HEK293 (cell line): ENCODE results near the gene ATOH8.
"Not testable (repeated sequence)": the region's sequence is repeated elsewhere in the genome, so short reads cannot be mapped to it uniquely, and the experiment has no call there.

Experiments
- CTCF ChIA-PET: fragments of 350-600 bp; formaldehyde crosslinking; extraction: SDS; loops from one replicate; lab custom pipeline; 2021; ENCODE audit warnings: antibody characterized with exemption; lab: Yijun Ruan, JAX
- POLR2A ChIA-PET: fragments of 300-600 bp; formaldehyde crosslinking; extraction: SDS; loops from one replicate; lab custom pipeline; 2020; ENCODE audit warnings: antibody characterized with exemption, inconsistent platforms; lab: Yijun Ruan, JAX
- H3K27ac ChIP-seq: fragments of 200-500 bp; sonication (Bioruptor generic); 2 replicates; pipeline ENCODE4 v1.5.1; 2014; ENCODE audit warnings: low read depth, low read length, control low read depth, inconsistent platforms; ENCODE audit errors: extremely low read depth
- H3K36me3 ChIP-seq, 2 experiments: fragments of 200-500 bp in 1 of 2; sonication (Bioruptor generic) in 1 of 2; 1 replicate in 1 of 2; 2 replicates in 1 of 2; pipeline ENCODE4 v1.5.1; 2014 to 2017; ENCODE audit warnings: inconsistent platforms in 2 of 2, low read length in 2 of 2; ENCODE audit not compliant: control insufficient read depth in 2 of 2, insufficient read depth in 1 of 2
- H3K4me1 ChIP-seq: fragments of 200-500 bp; sonication (Bioruptor generic); 2 replicates; pipeline ENCODE4 v1.5.1; 2014; ENCODE audit warnings: mild to moderate bottlenecking, low read length, inconsistent platforms; ENCODE audit not compliant: control insufficient read depth, insufficient read depth
- H3K4me3 ChIP-seq: 2 replicates; pipeline ENCODE4 v1.5.1; 2011; ENCODE audit warnings: low read depth, mild to moderate bottlenecking, control low read depth, low read length, moderate library complexity
- H3K9me3 ChIP-seq: fragments of 200-500 bp; sonication (Bioruptor generic); 2 replicates; pipeline ENCODE4 v1.5.1; 2014; ENCODE audit warnings: low read depth, low read length, inconsistent platforms; ENCODE audit not compliant: control insufficient read depth, insufficient read depth
- EGR2 ChIP-seq: fragments of 450-650 bp; formaldehyde crosslinking; IDR thresholded peaks from 2 replicates; pipeline ENCODE4 v1.5.1; 2016; ENCODE audit warnings: low read depth, missing biosample characterization, missing genetic modification characterization
- FEZF1 ChIP-seq: fragments of 450-650 bp; formaldehyde crosslinking; IDR thresholded peaks from 2 replicates; pipeline ENCODE4 v1.5.1; 2016; ENCODE audit warnings: missing biosample characterization, missing genetic modification characterization
- KLF17 ChIP-seq: fragments of 450-650 bp; formaldehyde crosslinking; IDR thresholded peaks from 2 replicates; pipeline ENCODE4 v1.5.1; 2016; ENCODE audit warnings: missing biosample characterization, missing genetic modification characterization
- MYNN ChIP-seq: fragments of 450-650 bp; formaldehyde crosslinking; IDR thresholded peaks from 2 replicates; pipeline ENCODE4 v1.5.1; 2016; ENCODE audit warnings: missing biosample characterization, missing genetic modification characterization, borderline replicate concordance
- ZBTB17 ChIP-seq: fragments of 450-650 bp; formaldehyde crosslinking; IDR thresholded peaks from 2 replicates; pipeline ENCODE4 v1.5.1; 2016; ENCODE audit warnings: missing biosample characterization, missing genetic modification characterization
- ZBTB8A ChIP-seq: fragments of 450-650 bp; formaldehyde crosslinking; IDR thresholded peaks from 2 replicates; pipeline ENCODE4 v1.5.1; 2016; ENCODE audit warnings: missing biosample characterization, missing genetic modification characterization
- ZFHX2 ChIP-seq: fragments of 450-650 bp; formaldehyde crosslinking; conservative IDR thresholded peaks from 2 replicates; pipeline ENCODE4 v1.5.1; 2016; ENCODE audit warnings: missing biosample characterization, missing genetic modification characterization
- ZNF112 ChIP-seq: fragments of 450-650 bp; formaldehyde crosslinking; IDR thresholded peaks from 2 replicates; pipeline ENCODE4 v1.5.0; 2017; ENCODE audit warnings: missing biosample characterization, missing genetic modification characterization
- ZNF157 ChIP-seq: fragments of 450-650 bp; formaldehyde crosslinking; IDR thresholded peaks from 2 replicates; pipeline ENCODE4 v1.5.1; 2016; ENCODE audit warnings: missing biosample characterization, missing genetic modification characterization
- ZNF202 ChIP-seq: fragments of 450-650 bp; formaldehyde crosslinking; IDR thresholded peaks from 2 replicates; pipeline ENCODE4 v1.5.1; 2016; ENCODE audit warnings: missing biosample characterization, missing genetic modification characterization, borderline replicate concordance
- ZNF560 ChIP-seq: fragments of 450-650 bp; formaldehyde crosslinking; IDR thresholded peaks from 2 replicates; pipeline ENCODE4 v1.5.1; 2017; ENCODE audit warnings: missing biosample characterization, missing genetic modification characterization, borderline replicate concordance
- ZNF692 ChIP-seq: fragments of 450-650 bp; formaldehyde crosslinking; IDR thresholded peaks from 2 replicates; pipeline ENCODE4 v1.5.1; 2016; ENCODE audit warnings: missing biosample characterization, missing genetic modification characterization
- TF ChIP-seq, protein P1 (sequence below): fragments of 450-650 bp; formaldehyde crosslinking; IDR thresholded peaks from 2 replicates; pipeline ENCODE4 v1.5.1; 2016; ENCODE audit warnings: missing biosample characterization, missing genetic modification characterization, borderline replicate concordance
- TF ChIP-seq, protein P2 (sequence below): fragments of 450-650 bp; formaldehyde crosslinking; IDR thresholded peaks from 2 replicates; pipeline ENCODE4 v1.5.1; 2016; ENCODE audit warnings: missing biosample characterization, missing genetic modification characterization
- TF ChIP-seq, protein P3 (sequence below): fragments of 450-650 bp; formaldehyde crosslinking; IDR thresholded peaks from 2 replicates; pipeline ENCODE4 v1.5.1; 2016; ENCODE audit warnings: missing biosample characterization, missing genetic modification characterization

Gene ATOH8

DNA sequence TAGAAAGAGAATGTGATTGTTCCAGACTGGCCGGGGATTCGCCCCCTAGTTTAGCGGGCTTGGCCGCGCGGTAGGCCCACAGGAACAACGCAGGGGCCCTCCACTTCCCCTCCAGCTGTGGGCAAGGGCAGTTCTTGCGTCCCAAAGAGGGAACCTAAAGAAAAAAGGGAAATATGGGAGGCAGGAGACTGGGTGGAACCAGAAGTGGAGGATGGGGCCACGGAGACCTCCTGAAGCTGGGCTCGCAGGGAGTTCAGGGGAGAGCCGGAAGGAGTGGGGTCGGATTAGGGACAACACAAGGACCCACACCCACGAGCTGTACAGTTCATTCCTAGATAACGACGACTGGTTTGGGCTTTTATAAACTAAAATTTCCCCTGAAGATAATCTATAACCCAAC, 41.5 kb upstream of the ATOH8 start (continued):
- TF ChIP-seq ZNF202 (tag by site-specific recombination) = no peak
- TF ChIP-seq MYNN (tag by site-specific recombination) = no peak
- TF ChIP-seq, protein P1, sequence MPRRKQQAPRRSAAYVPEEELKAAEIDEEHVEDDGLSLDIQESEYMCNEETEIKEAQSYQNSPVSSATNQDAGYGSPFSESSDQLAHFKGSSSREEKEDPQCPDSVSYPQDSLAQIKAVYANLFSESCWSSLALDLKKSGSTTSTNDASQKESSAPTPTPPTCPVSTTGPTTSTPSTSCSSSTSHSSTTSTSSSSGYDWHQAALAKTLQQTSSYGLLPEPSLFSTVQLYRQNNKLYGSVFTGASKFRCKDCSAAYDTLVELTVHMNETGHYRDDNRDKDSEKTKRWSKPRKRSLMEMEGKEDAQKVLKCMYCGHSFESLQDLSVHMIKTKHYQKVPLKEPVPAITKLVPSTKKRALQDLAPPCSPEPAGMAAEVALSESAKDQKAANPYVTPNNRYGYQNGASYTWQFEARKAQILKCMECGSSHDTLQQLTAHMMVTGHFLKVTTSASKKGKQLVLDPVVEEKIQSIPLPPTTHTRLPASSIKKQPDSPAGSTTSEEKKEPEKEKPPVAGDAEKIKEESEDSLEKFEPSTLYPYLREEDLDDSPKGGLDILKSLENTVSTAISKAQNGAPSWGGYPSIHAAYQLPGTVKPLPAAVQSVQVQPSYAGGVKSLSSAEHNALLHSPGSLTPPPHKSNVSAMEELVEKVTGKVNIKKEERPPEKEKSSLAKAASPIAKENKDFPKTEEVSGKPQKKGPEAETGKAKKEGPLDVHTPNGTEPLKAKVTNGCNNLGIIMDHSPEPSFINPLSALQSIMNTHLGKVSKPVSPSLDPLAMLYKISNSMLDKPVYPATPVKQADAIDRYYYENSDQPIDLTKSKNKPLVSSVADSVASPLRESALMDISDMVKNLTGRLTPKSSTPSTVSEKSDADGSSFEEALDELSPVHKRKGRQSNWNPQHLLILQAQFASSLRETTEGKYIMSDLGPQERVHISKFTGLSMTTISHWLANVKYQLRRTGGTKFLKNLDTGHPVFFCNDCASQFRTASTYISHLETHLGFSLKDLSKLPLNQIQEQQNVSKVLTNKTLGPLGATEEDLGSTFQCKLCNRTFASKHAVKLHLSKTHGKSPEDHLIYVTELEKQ (tag by site-specific recombination) = no peak
- no peak for TF ChIP-seq ZNF560 (tag by site-specific recombination)
- TF ChIP-seq KLF17 = no peak
- TF ChIP-seq, protein P2, sequence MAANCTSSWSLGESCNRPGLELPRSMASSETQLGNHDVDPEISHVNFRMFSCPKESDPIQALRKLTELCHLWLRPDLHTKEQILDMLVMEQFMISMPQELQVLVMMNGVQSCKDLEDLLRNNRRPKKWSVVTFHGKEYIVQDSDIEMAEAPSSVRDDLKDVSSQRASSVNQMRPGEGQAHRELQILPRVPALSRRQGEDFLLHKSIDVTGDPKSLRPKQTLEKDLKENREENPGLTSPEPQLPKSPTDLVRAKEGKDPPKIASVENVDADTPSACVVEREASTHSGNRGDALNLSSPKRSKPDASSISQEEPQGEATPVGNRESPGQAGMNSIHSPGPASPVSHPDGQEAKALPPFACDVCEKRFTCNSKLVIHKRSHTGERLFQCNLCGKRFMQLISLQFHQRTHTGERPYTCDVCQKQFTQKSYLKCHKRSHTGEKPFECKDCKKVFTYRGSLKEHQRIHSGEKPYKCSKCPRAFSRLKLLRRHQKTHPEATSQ (tag by site-specific recombination) = no peak
- TF ChIP-seq ZBTB17 = no peak
- no peak for TF ChIP-seq ZNF112 (tag by site-specific recombination)

GRCh38 chr2:85712849-85713612, 40.8 kb upstream of the ATOH8 start:
- Histone ChIP-seq H3K4me3 (no peak overlapping the region), H3K4me1 (no peaks in the 10 kb centered on the region), H3K27ac (no peak overlapping the region), H3K36me3 (no peaks in the 10 kb centered on the region), H3K9me3 (no peaks in the 10 kb centered on the region)
- ChIA-PET CTCF (interaction anchor here (0.6 to 2.8 kb wide), 4 partner anchors 10 to 416 kb away, joined by 3 to 15 read pairs (median 3); no protein-coding TSS in a partner anchor), POLR2A (interaction anchor here (0.5 kb wide), 1 partner anchor 73 kb away, joined by 3 read pairs; no protein-coding TSS in a partner anchor)
- TF ChIP-seq EGR2 (peak; percentile 56), ZNF692 (no peak), ZBTB8A (tag by site-specific recombination) (no peak), ZNF157 (tag by site-specific recombination) (no peak), FEZF1 (tag by site-specific recombination) (no peak), ZFHX2 (tag by site-specific recombination) (peak; percentile 76)

GRCh38 chr2:85713836-85714235, 40.0 kb upstream of the ATOH8 start:
- no peak overlapping the region for H3K4me3 ChIP-seq
- no peaks in the 10 kb centered on the region for H3K9me3 ChIP-seq
- H3K4me1 ChIP-seq = no peaks in the 10 kb centered on the region
- no peaks in the 10 kb centered on the region for H3K36me3 ChIP-seq
- no peak overlapping the region for H3K27ac ChIP-seq
- ChIA-PET CTCF (interaction anchor here (2.1 to 2.8 kb wide), 3 partner anchors 9 to 77 kb away, joined by 7 to 15 read pairs (median 11); no protein-coding TSS in a partner anchor), POLR2A (no interaction called here)
- TF ChIP-seq, protein P3, sequence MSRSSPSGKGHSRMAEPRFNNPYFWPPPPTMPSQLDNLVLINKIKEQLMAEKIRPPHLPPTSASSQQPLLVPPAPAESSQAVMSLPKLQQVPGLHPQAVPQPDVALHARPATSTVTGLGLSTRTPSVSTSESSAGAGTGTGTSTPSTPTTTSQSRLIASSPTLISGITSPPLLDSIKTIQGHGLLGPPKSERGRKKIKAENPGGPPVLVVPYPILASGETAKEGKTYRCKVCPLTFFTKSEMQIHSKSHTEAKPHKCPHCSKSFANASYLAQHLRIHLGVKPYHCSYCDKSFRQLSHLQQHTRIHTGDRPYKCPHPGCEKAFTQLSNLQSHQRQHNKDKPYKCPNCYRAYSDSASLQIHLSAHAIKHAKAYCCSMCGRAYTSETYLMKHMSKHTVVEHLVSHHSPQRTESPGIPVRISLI (tag by site-specific recombination) = no peak

DNA sequence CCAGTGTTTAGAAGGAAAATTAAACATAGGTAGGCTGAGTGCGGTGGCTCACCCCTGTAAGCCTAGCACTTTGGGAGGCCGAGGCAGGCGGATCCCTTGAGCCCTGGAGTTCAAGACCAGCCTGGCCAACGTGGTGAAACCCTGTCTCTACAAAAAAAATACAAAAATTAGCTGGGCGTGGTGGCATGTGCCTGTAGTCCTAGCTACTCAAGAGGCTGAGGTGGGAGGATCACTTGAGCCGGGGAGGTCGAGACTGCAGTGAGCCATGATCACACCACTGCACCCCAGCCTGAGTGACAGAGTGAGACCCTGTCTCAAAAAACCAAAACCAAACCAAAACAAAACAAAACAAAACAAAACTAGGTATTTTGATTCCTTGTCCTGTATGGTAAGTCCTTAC, 39.4 kb upstream of the ATOH8 start:
- POLR2A ChIA-PET, H3K27ac ChIP-seq, H3K36me3 ChIP-seq, H3K4me3 ChIP-seq, H3K4me1 ChIP-seq, H3K9me3 ChIP-seq: not testable (repeated sequence)
- CTCF ChIA-PET = interaction anchor here (2.1 to 2.8 kb wide), 3 partner anchors 9 to 78 kb away, joined by 7 to 15 read pairs (median 11); no protein-coding TSS in a partner anchor
